HG02870 (cell line): ENCODE results near the gene GRK5.
A peak's percentile ranks its signal among the peaks of the same experiment; 100 is the strongest.

Experiments
- ATAC-seq: cut with Tn5 transposase; IDR thresholded peaks from one replicate; pipeline ENCODE4 v1.9.1; 2021; ENCODE audit warnings: mild to moderate bottlenecking, moderate library complexity; ENCODE audit not compliant: unreplicated experiment

GRK5 gene

DNA sequence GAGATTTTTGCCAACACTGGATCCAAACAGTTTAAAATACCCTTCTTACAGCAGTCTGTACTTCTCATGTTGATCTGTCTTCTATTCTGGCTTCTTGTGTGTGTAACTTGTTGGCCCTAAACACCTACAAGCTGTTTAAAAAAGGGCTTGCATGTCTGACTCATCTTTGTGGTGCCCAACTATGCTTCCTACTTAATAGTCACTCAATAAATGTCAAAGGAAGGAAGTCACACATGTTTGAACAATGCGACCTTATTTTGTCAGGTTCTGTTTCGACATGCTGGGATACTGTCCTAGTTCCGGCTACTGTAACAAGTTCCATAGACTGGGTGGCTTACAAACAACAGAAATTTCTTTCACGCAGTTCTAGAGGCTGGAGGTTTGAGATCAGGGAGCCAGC, 9.4 kb upstream of the GRK5 start:
- ATAC-seq = no peak

DNA sequence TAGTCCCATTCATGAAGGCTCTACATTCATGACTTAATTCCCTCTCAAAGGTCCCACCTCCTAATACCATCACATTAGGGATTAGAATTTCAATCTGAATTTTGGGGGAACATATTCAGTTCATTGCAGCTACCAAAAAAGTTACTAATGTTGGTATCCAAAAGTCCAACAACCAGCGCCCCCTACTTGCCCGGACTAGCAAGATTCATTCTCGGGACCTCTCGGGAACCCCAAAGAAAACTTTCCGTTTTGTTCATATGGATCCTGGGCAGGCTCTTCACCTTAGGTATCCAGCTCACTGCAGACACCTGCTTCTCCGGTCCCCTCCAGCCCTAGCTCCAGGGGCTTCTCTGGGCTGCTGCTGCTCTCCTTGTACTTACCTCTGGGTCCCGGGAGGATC, 8.9 kb upstream of the GRK5 start:
- no peak for ATAC-seq

DNA sequence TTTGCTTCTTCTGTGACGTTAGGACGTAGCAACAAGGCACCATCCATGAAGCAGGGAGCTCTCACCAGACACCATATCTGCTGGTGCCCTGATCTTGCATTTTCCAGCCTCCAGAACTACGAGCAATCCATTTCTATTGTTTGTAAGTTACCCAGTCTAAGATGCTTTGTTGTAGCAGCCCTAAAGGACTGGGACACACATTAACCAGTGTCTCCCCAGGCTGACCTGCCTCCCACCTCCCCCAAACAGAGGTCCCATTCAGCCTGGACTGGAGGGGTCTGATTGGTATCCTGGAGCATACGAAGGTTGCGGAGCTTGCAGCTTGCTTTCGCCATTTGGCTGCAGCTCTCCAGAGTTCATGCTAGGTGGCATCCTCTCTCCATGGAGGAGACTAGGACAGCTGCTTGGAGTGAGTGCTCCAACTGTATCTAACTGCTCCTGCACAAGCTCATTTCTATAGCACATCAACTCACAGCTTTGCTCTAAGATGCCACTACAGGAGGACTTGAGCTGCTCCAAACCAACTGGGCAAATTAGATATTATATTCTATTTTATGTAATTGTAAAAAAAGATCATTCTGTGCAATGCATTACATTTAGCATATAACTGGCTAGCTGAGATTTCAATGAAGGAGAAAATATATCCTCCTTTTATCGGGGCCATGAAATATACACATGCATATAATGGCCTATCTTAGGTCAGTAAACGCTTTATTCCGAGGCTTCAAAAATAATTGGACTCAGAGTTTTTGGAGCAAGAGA, 8.0 kb upstream of the GRK5 start:
- no peak for ATAC-seq

DNA sequence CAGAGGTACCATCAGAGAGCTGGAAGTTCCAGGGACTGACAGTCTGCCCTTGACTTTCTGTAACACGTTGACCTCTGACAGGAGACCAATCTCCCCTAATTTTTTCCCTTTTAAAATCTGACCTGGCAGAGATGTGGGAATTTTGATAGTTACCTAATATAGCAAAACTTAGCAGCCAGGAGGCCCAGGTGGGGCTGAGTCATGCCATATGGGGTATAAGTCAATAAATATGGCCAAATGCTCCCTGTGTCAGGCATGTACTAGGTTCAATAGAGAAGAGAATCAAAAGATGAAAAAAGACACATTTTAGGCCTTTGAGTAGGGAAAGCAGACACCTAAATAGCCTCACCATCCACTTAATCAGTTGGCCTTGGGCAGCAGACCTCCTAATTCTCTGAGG, 6.1 kb upstream of the GRK5 start:
- ATAC-seq = no peak

DNA sequence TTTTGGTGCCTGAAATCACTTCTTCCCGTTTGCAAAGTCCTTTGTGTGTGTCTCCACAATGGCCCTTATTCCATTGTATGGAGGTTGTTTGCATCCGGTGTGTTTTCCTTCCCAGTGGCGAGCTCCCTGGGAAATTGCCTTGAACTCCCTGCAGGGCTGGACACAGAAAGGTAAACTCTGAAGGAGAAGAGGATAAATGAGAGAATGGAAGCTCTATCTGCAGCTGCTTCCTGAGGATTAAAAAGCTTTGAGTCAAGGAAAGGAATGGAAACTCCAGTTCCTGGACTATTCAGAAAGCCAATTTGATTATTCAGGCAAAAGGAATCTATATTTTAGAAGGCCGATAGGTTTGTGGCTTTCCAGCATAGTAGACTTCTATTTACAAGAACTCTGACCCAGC, 4.4 kb upstream of the GRK5 start:
- no peak for ATAC-seq

DNA sequence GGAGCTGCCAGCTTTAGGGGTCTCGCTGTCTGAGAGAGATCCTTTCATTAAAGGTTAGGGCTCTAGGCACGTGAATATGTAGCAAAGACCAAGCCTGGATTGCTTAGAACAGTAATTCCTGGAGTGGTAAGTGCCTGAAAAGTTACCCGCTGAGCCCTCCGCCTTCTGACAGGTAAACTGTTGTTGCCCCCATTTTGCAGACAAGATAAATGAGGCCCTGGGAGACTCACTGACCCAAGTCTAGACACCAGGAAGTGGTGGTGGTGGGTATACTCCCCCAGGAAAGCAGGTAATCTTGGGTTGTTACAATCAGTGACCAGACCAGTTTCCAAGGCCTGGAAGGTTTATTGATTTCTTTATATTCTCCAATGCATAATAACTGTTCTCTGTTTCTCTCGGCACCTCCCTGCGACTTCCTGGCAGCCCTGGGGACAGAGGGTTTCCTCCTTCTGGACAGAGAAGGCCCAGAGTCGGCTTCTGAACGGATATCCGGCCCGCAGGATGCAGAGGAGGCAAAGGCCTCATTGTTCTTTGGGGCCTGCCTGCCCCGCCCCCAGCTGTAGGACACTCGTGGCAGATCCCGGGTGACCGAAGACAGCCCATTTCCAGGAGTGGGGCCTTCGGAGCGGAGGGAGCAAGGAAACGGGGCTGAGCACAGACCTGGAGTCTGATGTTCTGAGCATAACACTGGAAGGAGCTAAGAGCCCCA, 1.3 kb upstream of the GRK5 start:
- no peak for ATAC-seq

DNA sequence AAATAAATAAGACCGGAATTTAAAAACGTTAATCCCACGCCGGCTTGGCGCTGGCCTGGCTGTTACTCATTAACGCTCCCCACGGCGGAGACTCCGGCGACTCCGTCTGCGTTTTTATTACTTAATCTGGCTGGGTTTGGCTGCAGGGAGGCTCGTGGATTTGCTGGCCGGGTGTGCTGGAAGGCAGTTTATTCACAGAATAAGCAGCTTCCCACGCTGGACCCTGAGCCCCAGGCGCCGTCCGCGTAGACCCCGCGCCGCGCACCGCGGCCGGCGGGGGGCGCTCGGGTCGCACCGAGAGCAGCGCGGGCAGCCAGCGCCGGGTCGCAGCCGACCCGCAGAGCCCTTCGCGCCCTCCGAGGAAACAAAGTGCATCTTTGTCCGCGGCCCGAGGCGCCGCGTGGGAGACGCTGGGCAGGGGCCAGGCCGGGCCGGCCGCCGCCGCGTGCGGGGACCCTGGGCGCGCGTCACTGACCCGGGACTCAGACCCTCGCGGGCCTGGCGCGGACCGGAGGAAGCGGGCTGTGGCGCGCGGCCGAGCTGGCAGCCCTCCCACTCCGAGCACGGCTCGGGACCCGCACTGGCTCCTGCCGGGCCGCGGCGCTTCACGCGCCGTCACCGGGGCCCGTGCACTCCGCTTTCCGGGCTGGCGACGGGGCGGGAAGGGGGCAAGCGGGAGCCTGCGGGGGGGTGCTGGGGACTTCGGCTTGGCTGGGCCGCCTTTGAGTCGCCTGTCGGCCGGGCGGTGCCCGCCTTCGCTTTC, 587 bp upstream of the GRK5 start:
- peak; percentile 53 for ATAC-seq

DNA sequence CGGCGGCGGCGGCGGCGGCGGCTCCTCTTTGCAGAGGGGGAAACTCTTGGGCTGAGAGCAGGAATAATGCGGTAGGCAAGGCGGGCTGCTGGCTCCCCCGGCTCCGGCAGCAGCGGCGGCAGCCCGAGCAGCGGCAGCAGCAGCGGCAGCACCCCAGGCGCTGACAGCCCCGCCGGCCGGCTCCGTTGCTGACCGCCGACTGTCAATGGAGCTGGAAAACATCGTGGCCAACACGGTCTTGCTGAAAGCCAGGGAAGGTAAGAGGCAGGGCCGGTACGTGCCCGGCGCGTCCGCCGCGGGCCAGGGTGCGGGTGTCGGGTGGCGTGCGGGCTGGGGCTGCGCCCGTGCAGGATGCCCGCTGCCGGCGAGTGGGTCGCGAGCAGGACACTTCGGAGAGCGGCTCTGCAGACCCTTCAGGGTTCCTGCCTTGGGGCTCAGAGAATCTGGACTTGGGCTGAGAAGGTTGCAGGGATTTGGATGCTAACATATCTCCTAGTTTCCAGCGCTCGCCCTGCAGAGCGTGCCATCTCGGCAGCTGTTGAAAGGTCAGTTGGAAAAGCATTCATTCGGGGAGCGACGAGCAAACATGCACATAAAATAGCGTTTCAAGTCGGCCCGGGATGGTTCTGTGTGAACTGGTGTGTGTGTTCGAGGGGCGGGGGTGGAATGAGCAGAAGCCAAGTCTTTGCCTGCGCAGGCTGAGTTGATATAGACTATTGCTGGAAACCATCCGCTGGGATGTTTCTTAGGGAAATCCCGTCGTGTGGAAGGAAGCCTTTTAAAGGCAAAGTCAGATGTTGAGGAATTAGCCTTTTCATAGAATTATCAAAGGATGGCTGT, 562 bp downstream of the GRK5 start:
- ATAC-seq = peak; percentile 5

DNA sequence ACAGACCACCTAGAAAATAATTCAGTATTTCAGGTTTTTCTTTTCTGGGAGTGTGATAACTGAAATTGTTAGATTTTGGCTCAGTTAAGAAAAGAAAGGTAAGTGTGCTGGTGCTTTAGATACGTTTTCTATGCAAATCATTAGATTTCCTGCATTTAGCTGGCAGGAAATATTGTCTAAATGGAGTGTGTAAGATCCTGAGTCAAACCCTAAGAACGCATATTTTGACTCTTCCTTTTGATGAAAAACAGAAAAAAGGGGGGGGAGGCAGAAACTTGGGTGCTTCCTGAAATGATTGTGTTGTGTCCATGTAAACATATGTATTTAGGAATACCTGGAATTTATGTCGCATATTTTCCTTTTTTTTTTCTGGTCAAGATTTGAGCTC, 1.2 kb downstream of the GRK5 start:
- ATAC-seq = no peak

DNA sequence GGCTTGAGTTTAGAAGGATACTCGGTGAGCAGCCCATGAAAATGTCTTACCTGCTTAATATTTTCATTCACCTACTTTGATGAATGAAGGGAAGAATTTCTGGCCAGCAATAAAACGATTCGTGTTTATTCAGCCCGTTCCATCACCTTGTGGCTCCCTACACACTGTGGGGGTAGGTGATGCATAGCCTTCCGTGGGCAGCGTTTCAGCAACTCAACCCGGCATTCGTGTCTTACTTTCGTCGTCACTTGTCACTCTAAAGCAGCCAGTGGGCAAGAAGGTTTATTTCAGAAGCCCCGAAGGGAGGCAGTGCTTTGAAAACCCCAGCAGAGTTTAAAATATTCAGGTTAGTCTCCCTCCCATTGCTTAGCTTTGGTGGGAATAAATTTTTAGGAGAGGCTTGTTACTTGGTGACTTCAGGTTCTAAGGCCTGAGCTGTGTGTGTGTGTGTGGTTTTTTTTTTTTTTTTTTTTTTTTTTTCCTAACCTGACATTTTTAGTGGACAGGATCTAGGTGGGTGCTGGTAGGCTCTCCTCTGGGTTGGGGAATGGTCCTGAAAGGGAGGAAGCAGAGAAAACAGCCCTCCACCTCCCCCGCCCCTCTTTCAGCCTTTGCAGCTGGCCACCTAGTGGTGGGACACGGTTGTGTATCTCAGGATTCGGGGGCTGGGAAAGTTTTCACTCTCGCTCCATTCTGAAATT, 1.8 kb downstream of the GRK5 start:
- ATAC-seq = no peak

DNA sequence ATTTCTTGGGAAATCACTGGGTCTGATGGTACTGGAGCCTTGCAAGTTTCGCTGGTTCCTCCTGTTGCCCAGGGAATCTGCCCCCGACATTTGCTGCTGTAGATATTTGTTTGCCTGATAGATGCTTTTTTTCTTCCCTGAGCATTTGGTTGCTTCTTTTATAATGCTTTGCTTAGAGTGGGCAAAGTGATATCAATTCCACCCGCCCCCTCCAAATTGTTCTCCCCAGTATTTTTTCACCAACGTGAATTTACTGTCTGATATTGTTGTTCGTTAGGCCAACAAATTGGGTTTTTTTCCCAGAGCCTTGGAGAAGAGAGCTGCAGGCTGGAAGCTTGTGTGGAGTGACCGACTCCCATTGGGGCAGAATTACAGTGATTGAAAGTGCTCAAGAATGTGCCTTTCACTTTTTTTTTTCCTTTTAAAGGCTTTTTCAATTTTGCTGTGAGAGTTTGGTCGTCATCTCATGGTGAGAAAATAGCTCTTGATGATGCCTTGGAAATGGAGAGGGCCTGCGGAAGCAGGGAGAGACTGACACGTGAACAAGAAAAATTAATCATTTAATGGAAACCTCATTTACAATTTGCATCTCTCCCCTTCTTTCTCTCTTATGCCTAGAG, 2.5 kb downstream of the GRK5 start:
- no peak for ATAC-seq

DNA sequence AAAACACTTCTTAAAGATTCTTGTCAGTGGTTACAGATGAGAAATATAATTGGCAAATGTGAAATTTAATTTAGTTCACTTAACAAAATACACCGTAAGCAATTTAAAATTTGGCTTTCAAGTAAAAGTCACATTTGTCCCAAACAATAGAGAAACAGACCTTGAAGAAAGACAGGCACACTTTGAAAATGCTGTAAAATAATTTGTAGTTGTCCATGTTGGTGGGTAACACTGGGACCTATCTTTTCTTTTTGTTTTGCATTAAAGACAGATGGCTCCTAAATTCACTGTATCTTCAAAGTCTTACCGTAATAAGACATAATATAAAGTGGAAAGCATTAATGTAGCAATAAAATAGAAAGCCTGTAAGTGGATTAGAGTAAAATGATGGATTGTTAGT, 3.3 kb downstream of the GRK5 start:
- ATAC-seq = no peak

DNA sequence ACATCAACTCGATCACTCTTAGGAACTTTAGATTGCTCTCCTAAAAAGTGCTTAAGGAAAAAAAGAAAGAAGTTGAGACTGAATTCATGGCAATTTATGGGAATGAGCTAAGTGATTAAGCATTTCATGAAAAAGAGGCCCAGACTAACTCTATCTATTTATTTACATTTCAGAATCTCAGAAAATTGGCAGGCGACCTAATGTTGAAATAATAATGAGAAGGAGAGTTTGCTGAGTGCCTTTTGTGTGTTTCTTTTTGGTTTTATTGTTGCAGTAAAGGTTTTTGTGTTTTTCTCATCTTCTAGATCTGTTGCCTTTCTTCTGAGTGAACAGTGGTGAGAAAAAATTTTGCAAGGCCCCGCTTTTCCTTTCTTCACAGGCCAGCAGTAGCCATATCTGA, 3.8 kb downstream of the GRK5 start:
- ATAC-seq = no peak

DNA sequence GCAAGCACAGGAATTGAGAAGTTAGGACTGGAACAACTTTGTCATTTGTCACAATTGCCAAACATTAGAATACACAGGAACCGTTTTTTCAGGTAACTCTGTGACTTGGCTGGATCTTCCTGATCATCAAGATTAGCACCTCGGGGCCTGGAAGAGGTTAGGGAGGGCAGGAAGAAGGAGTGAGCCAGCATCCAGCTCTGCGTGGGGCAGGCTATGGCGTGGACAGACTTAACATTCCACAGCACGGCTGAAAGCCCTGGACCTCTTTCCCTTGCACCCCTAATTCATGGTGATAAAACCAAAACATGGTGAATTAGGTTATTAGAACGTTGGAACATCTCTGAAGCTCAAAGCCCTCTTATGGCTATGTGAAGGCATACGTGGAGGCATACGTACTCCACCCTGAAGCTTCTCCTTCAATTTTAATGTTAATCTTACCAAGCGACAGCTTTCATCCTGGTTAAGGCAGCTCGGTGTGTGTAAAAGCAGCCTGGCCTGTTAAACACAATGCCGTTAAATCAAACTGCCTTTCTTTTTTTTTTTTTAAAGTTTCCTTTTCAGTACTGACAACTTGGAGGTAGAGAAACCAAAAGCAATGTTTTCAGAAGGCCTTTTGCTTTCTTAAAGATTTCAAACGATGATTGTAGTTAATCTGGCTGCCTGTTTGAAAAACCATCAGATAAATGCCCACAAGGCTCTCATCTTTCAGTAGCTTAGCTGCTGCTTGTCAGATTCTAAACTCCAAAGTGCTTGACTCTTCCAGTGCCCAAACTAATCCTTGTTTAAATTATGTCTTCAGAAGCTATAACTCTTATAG, 4.5 kb downstream of the GRK5 start:
- ATAC-seq = no peak

DNA sequence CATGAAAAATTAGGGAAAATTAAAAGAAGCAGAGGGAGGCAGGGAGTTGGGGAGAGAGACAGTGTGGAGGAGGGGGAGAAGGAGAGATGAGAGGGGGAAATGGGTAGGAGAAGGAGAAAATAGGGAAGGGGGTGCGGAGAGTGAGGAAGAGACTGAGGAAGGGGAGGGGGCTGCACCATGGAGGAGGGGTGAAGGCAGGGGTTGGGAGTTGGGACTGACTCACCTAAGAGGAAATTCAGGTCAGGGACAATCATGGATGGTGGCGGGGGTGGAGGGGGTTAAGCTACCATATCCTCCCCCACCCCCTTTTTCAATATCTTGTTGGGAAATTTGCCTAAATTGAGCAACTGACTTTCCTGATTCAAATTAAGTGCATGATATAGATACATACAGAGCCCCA, 8.0 kb downstream of the GRK5 start:
- ATAC-seq = no peak

DNA sequence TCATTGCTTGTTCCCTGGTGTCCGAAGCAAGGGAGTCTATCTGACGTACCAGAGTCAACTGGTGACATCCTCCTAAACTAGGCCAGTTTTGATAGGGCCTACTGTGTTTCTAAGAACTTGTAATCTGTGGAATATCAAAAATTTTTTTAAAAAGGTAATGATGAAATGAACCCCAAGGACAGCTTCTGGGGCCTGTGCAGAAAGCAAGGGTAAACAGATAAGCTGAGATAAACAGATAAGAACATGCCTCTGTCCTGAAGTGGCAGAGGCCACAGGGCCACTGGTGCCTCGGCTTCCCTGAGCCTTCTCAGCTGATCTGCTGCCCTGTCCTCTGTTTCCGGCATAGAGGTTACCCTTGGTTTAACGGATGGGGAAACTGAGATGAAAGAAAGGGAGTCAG, 8.8 kb downstream of the GRK5 start:
- ATAC-seq = no peak

DNA sequence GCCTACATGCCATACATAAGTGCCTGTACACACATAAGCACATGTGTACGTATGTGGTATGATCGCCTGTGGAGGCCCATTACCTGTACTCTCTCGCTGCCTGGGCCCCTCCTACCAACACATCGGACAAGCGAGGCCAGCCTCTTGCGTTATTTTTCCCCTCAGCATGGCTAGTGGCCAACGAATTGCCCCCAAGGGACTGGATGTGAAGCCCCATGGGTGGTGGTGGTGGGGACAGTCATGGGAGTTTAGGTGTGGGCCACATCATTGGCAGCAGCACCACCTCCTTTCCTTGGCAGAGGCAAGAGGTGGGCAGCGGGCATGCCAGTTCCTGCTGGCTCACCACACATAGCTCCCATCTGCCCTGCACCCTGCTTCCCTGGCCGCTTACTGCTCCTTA, 10.0 kb downstream of the GRK5 start:
- no peak for ATAC-seq

DNA sequence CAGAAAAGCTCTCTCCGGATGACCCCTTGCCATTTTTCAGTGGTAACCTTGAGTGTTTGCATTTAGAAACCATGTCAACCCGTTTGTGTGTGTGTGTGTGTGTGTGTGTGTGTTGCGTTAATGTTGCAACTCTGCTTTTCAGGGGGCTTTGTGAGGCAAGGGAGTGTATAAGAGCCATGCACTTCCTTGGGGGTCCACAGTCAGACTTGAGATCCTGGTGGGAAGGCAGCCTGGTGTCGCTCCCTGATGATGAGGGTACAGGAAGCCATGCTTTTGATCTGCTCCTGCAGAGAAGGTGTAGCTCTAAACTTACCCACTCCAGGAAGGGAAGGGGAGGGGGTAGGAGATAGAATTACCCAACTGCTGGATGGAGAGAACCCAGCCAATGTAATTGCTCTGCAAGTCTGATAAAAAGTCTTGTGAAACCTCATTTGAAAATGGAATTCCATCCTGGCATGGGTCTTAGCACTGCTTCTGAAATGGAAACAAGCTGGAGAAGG, 10.7 kb downstream of the GRK5 start:
- no peak for ATAC-seq

DNA sequence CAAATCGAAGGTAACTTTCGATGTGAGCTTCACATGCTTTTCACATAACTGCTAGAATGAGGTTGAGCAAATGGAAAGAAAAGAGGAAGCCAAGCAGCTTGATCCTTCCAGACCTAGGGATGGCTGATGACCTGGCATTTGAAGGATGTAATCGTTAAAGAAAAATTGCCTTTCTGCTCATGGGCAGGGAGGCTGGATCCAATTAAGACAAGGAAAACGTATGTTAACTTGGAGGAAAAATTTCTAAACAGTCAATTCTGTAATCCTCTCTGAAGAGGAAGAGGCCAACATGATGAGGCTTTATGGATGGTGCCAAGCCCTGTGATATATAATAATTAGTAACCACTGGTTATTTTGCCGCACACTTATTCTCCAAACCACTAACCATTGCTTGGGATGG, 12.5 kb downstream of the GRK5 start:
- ATAC-seq = no peak
